Measurements from ENCODE around the gene RNF213. TPM values are rescaled to one million over a fixed set of nuclear protein-coding genes. Genes with fewer than 3 reads are reported as not detected.

Gene RNF213
- total and polyA plus RNA-seq, 4 donors = 18.2 to 104 (median 33.5) TPM

GRCh38 chr17:80265205-80266068, 4.8 kb downstream of the RNF213 start:
- WGBS = 86% methylated on average over 17 of the region's 17 CpGs
- no peak for DNase-seq (ENCODE audit: low spot score)
- peaks cover 2 to 15% (median 11%) of the 10 kb centered on the region in 4 donors for H3K36me3 ChIP-seq (ENCODE audit: control insufficient read depth in 4 of 4, insufficient read depth in 3 of 4, low read depth in 1 of 4, low read length in 3 of 4)
- no peaks in the 10 kb centered on the region for H3K27me3 ChIP-seq (ENCODE audit: control insufficient read depth in 4 of 4, insufficient read depth in 4 of 4, low read length in 3 of 4)
- no peak overlapping the region for H3K4me3 ChIP-seq (ENCODE audit: low read depth in 1 of 3, low read length in 3 of 3)
- TF ChIP-seq CTCF (IDR thresholded peaks at IDR 0.05; ENCODE audit: low read depth, low read length, missing input control) = no peak
- TF ChIP-seq ATF3 (IDR thresholded peaks at IDR 0.05) = no peak
- TF ChIP-seq RAD21 (IDR thresholded peaks at IDR 0.05) = no peak
- TF ChIP-seq SP1 (IDR thresholded peaks at IDR 0.05) = no peak
- TF ChIP-seq TAF1 (conservative IDR thresholded peaks at IDR 0.05) = no peak
- TF ChIP-seq ZBTB33 (IDR thresholded peaks at IDR 0.05) = no peak
- no peak for TF ChIP-seq NR2F2 (IDR thresholded peaks at IDR 0.05)
- TF ChIP-seq GABPA (IDR thresholded peaks at IDR 0.05 in 1 of 2, conservative IDR thresholded peaks at IDR 0.05 in 1 of 2) = no peak
- TF ChIP-seq FOXA1 (IDR thresholded peaks at IDR 0.05) = no peak
- no peak for TF ChIP-seq EGR1 (IDR thresholded peaks at IDR 0.05; ENCODE audit: low read depth in 2 of 2)
- TF ChIP-seq JUND (IDR thresholded peaks at IDR 0.05) = no peak
- TF ChIP-seq RXRA (IDR thresholded peaks at IDR 0.05) = no peak
- no peak for TF ChIP-seq HNF4G (IDR thresholded peaks at IDR 0.05)
- TF ChIP-seq MAX (IDR thresholded peaks at IDR 0.05) = no peak
- TF ChIP-seq HNF4A (conservative IDR thresholded peaks at IDR 0.05) = no peak
- no peak for TF ChIP-seq YY1 (IDR thresholded peaks at IDR 0.05)
- no peak for TF ChIP-seq REST (IDR thresholded peaks at IDR 0.05)
- no peak for TF ChIP-seq FOXA2 (IDR thresholded peaks at IDR 0.05)
- H3K4me1 ChIP-seq (ENCODE audit: control insufficient read depth in 4 of 4, insufficient read depth in 4 of 4, low read length in 3 of 4) = peaks cover 14 to 36% (median 31%) of the 10 kb centered on the region in 4 donors
- no peak overlapping the region for H3K9ac ChIP-seq (ENCODE audit: low read depth in 1 of 2, low read length in 2 of 2)
- H3K9me3 ChIP-seq (ENCODE audit: control insufficient read depth in 4 of 4, low read length in 3 of 4) = no peaks in the 10 kb centered on the region
- H3K27ac ChIP-seq (ENCODE audit: low read depth in 1 of 2, low read length in 2 of 2) = peak overlapping the region in 1 of 2 donors; percentile 31

Data from liver (tissue), 9 donors.